ENCODE results near the gene CUEDC1.
"Not testable (repeated sequence)": the region's sequence is repeated elsewhere in the genome, so short reads cannot be mapped to it uniquely, and the experiment has no call there.

CUEDC1 gene

DNA sequence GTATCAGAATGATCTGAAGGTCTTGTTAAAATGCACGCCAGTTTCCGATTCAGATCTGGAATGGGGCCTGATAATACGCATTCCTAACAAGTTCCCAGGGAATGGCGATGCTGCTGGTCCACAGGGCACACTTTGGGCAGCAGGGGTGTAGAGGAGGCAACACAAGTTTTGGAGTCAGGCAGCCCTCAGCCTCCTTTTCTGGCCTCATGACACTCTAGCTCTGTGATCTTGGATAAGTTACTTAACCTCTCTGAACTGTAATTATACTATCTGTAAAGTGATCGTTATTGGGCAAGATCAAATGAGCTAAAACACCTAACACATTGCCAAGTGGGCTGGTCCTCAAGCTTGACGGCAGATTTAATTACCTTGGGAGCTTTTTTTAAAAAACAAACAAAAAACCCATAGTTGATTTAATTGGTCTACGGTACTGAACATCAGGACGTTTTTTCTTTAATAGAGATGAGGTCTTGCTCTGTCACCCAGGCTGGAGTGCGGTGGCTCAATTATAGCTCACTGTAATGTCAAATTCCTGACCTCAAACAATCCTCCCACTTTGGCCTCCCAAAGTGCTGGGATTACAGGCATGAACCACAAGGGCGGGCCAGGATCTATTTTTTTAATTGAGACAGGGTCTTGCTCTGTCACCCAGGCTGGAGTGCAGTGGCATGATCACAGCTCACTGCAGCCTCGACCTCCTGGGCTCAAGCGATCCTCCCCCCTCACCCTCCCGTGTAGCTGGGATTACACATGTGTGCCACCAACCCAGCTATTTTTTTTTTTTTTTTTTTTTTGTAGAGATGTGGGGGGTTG lies 95.4 kb downstream of the CUEDC1 start:
- no peak for DNase-seq (ENCODE audit: low read depth)

DNA sequence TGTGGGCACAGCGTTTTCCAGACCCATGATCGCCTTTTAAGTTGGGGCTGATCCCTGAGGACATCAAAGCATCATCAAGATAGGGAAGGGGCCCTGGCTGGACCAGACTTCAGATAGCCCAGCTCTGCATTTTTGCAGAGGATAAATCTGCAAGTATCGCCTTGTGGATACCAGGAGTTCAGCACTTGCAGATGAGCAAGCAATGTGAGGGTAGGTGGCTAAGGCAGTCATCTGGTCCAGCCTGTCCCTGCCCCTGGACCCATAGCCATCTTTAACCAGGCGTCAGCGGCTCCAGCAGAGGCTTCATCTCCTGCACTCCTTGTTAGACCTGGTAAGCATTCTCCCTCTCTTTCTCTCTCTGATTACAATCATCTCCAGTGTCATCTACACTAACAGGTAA lies 96.4 kb downstream of the CUEDC1 start:
- DNase-seq (ENCODE audit: low read depth) = no peak

DNA sequence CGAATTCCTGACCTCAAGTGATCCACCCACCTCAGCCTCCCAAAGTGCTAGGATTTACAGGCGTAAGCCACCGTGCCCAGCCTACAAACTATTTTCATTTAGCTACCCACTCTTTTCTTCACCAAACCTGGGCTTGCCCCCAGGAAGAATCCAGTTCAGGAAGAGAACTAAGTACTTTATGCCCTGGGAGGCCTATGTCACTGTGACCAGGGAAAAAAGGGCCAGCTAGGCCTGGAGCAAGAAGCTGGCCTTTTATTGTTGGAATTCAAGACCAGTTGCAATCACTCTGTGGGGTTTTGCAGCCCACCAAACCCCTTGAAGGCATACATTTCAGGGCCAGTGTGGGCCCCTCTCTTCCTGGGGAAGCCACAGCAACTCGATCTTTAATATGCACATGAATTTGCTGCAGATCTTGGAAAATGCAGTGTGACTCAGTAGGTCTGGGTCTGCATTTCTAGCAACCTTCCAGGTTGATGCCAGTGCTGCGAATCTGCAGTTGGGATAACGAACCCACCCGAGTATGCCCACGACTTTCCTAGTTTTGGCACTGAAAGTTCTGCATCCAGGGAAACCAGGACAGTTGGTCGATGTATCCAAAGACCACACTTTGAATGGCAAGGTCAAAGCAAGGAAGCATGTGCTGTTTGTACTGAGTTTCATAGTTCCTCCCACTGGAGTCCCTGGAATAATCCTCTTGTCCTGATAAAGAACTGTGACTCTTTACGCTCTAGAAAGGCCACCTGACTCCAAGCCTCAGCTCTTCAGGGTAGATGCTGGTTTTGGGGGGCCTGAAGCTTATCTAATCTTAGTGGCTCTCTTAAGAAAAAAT lies 98.2 kb downstream of the CUEDC1 start:
- no peak for DNase-seq (ENCODE audit: low read depth)

DNA sequence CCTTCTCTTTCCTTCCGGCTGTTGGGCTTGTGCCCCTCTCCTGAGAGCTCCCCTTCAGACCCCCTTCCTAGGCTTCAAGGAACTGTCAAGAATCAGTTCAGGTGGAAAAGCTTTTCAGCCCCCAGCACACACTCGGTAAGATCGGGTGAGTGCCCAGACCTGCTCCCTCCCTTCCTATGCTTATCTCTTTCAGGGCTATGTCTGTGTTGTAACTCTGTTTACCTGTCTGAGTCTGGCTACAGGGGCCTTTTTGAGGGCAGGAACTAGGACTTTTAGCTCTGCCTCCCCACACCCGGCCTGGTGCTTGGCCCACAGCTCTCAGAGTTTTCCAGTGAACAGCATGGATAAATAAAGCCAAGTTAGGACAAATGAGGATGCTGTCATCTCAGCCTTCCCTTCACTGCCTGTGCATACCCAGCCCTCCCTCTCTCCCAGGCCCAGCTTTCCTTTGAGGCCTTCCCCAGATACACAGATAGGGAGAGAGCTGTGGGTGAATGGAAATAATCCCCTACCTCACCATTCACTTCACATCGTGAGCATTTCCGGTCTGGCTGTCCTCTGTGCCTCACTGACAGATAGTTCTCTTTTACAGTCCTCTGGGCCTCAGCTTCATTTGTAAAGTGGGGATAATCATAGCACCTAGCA lies 99.7 kb downstream of the CUEDC1 start:
- no peak for DNase-seq (ENCODE audit: low read depth)

DNA sequence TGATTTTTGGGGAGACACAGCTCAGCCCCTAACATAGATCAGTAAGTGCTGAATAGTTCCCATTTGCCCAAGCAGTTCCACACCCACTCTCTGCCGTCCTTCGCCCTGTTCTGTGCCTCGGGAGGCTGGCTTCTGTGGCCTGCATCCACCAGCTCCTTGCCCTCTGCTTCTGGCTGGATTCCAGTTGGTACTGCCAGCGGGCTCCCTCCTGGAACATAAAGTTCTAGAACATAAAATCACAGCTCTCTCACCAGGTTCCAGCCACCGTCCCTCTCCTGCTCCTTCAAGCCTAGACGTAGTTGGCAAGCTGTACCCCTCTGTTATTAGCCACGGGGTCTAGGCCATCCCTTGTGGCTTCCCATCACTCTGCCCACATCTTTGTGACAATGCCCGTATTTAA lies 101.5 kb downstream of the CUEDC1 start:
- no peak for DNase-seq (ENCODE audit: low read depth)

DNA sequence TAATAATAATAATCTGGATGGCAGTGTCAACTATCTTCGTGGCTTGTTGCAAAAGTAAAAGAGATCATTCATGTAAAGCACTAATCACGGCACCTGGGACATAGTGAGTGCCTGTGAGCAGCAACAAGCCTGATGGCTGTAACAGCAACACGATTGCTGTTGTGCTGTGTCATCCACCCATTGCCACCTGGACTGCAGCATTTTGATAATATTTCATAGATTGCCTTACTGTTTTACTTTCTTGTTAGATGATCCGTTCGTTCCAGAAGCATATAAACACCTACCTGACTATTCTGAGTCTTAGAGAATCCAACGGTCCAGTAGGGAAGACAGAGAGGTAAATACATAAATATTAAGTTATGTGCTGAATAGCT lies 102.3 kb downstream of the CUEDC1 start:
- DNase-seq (ENCODE audit: low read depth) = no peak

DNA sequence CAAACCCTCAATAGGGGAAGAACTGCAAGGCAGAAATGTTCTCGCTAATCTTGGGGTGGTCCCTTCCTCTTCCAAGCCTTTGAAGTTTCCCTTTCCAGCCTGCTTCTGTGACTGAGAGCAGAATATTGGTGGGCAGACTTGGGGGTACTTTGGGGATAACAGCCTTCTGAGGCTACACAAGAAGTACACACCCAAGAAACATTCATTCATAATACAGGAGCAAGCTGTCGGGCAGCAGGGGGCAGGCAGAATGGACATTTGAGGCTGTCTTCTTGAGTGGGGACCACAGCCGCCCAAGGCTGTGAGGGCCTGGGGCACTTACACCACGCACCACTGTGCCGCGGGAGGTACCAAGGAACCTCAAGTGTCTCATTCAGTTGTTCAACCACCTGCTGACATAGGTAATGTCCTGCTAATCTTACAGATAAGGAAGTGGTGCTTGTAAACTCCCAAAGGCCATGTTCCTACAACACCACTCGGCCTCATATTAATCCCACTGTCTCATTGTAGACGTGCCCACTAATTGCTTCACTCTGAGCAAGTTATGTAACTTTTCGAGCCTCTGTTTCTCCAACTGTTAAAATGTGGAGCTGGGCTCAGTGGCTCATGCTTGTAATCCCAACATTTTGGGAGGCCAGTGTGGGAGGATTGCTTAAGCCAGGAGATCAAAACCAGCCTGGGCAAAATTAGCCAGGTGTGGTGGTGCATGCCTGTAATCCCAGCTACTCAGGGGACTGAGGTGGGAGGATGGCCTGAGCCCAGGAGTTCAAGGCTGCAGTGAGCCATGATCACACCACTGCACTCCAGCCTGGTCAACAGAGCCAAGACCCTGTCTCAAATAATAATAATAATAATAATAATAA lies 102.9 kb downstream of the CUEDC1 start:
- DNase-seq (ENCODE audit: low read depth) = no peak

DNA sequence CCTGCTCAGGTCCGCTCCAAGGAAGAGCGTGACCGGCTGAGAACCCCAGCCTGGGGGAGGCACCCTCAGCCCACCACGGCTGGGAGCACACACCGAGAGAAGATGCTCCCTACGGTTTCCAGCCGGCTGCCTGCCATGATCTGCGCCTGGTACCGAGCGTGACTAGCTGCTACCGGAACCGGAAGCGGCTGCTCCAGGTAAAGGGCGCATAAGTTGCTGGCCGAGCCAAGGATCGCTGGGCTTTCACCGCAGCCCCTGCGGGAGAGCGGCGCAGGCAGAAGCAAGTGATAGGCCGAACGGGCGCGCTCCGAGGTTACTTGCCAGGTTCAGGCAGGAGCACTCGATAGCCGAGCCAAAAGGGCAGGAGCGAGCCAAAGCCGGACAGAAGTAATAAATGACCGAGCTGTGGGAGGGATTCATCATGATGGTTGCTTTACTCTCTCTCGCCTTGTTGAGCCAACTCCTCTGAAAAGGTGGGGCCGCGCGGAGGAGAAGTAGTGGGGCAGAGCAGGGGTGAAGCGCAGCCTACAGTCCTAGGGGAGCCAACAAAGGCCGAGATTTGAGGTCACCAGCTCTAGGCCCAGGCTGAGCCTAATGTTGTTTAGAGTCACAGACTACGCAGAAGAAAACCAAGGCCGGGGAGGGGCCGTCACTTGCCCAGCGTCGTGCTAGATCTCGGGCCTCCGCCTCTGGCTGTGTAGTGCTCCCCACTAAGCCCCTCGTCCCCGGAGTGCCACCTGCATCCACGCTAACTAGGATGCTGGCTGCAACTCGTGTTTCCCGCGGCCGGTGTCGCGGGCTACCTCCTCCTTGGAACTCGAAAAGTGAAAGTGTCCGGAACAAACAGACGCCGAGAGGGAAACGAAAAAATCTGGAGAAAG lies 105.1 kb downstream of the CUEDC1 start, which contains the start of gene MRPS23:
MRPS23 (minus strand) TSS at position 171 of the 881 bp plus-strand sequence; CDS start at position 137, 34 bp downstream.
- peak; percentile 96 for DNase-seq (ENCODE audit: low read depth)

DNA sequence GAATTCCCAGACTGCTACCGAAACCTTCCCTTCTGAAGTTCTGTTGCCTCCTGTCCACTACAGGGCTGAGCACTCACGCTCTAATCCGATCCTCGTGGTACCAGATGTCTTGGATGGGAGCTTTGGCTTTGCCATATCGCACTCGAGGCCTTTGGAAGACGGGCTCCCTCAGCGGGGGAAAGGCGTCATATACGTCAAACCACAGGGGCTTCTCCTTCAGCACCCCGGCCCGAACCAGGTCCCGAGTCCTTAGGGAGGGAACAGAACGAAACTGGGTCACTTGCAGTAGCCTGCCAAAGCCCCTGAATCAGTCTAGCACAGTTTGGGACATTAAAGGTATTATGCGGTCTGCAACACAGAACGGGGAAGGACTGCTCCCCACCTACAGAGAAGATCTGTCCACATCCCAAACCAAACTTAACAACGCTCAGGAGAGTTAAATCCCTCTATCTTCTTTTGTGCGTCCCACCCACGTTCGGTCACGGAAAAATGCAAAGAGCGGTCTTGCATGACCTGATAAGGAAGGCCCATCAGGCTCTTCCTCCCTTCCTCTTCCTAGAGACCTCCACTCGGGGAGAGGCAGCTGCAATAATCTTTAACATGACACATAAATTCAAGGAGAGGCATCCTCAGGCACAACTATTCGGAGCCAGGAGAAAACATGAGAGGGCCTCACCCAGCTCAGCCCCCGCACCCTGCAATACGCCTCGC lies 105.9 kb downstream of the CUEDC1 start:
- DNase-seq (ENCODE audit: low read depth) = no peak

DNA sequence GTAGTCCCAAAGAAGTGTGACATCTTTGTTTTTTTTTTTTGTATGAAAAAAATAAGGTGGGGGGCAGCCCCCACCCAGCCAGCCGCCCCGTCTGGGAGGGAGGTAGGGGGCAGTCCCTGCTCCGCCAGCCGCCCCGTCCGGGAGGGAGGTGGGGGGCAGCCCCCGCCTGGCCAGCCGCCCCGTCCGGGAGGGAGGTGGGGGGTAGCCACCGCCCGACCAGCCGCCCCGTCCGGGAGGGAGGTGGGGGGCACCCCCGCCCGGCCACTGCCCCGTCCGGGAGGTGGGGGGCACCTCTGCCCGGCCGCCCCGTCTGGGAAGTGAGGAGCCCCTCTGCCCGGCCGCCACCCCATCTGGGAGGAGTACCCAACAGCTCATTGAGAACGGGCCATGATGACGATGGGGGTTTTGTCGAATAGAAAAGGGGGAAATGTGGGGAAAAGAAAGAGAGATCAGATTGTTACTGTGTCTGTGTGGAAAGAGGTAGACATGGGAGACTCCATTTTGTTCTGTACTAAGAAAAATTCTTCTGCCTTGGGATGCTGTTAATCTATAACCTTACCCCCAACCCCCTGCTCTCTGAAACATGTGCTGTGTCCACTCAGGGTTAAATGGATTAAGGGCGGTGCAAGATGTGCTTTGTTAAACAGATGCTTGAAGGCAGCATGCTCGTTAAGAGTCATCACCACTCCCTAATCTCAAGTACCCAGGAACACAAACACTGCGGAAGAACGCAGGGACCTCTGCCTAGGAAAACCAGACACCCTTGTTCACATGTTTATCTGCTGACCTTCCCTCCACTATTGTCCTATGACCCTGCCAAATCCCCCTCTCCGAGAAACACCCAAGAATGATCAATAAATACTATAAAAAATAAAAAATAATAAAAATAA lies 108.9 kb downstream of the CUEDC1 start:
- DNase-seq (ENCODE audit: low read depth) = not testable (repeated sequence)

DNA sequence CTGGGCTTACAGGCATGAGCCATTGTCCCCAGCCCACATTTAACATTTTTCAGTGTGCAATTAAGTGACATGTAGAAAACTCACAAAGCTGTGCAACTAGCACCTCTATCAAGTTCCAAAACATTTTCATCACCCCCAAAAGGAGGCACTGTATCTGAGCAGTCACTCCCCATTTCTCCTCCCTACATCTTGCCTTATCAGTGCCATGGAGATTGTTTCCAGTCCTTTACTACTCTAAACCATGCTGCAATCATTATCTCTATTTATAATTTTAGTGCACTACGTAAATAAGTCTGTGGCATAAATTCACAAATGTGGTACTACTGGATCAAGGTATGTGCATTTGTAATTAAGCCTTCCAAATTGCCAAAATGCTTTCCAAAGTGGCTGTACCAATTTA lies 112.9 kb downstream of the CUEDC1 start:
- no peak for DNase-seq (ENCODE audit: low read depth)

DNA sequence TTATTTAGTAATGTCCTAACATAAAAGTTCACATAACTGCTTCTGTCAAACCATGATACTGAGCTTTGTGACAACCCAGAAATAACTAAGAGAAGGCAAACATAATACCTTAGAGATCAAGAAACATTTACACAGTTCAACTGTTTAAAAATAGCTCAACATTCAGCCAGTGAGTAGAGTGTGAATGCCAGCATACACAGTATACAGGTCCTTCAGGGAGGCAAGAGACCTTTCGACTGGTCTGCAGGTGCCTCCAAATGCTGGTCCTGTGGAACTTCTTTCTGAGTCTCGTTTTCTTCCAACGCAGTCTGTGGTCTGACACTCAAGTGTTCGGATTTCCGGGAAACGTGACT lies 115.7 kb downstream of the CUEDC1 start:
- no peak for DNase-seq (ENCODE audit: low read depth)

DNA sequence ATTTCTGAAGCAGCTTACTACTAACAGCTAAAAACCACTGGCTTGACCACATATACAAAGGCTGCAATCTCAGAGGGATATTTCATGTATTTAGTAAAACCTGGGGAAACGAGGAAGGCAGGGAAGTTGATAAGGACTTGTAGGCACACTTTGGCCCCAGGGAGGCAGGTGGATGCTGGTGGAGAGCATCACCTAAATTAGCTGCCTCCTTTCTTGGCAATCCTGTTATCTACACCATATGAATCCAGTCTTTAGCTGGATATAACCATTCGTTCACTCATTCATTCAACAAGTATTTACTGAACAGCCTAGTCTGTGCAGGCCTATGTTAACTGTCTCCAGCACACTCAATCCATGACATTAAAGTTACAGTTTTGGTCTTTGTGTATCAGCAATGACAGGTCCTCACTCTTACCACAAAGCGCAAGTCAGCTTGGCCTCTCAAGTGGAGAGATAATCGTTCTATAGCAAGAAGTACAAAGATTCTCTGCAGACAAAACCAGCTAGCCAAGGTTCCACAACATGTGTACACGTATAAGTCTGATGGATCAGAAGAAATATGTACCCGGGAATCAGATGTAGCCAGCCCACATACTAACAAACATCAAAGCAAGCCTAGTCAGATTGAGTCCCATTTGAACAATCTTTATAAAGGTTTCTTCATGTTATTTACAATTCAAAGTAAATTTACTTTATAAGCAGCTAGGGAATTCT lies 116.2 kb downstream of the CUEDC1 start:
- DNase-seq (ENCODE audit: low read depth) = no peak

DNA sequence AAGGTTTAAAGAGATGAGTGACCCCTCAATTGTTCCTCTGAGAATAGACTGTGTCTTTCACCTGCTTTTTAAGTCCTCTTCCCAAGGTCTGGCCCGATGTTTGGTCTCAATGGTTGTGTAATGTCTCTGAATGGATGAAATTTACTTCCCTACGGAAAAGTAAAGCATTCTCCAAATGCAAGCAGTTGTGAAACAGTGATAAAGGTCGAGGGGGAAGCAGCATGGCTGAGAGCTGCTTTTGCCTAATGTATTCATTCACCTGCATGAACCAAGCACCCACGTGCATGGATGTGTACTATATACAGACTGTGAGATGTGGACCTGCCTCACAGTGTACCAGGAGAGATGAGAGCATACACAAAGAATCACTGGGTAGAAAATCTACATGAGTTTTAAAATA lies 116.8 kb downstream of the CUEDC1 start:
- DNase-seq (ENCODE audit: low read depth) = no peak

DNA sequence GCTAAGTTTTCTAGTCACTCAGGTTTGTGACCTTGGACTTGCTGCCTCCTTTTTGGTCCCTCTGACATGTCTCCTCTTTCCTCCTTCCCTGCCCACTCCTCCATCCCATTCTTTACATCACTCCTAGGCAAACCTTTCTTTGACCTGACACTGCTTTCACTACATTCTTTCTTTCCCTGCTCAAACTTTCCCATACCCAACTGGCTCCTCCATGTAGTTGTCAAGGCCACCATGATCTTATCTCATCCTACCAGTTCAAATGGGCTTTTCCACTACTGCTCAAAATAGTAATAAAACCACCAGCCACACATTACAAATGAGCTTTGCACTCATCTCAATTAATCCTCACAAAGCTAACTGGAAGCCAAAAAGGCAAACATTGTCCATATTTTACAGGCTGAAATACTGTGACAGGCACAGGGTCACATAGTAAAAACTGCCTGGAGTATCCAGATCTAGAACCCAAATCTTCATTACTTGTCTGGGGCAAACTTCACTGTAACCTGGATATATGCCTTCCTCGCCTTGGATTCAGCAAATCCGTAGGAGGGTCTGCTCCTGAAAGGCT lies 119.8 kb downstream of the CUEDC1 start:
- DNase-seq (ENCODE audit: low read depth) = no peak

DNA sequence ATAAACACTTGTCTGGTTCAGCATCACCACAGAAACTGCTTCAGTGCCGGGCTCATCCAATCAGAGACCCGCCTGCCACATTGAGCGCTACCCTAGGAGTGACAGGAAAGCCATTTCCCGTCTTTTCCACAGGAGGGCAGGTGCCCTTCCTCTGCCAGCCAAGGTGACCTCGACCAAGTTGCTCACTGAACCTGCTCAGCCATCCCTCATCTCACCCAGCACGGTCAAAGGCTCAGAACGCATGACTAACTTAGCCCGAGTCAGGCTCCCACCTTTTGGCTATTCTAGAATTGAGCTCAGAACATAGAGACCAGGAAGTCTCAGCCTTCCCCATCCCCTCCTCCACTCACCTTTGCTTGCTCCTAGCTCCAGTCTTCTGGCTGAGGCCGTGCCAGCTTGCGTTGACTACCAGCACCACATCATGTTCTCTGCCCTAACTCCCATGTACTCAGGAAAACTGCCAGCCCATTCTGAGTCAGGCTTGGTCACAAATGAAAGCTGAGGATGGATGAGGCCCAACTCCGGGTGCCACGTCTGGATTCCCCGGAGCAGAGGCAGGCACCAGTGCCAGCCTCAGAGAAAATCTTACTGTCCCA lies 121.0 kb downstream of the CUEDC1 start:
- no peak for DNase-seq (ENCODE audit: low read depth)

DNA sequence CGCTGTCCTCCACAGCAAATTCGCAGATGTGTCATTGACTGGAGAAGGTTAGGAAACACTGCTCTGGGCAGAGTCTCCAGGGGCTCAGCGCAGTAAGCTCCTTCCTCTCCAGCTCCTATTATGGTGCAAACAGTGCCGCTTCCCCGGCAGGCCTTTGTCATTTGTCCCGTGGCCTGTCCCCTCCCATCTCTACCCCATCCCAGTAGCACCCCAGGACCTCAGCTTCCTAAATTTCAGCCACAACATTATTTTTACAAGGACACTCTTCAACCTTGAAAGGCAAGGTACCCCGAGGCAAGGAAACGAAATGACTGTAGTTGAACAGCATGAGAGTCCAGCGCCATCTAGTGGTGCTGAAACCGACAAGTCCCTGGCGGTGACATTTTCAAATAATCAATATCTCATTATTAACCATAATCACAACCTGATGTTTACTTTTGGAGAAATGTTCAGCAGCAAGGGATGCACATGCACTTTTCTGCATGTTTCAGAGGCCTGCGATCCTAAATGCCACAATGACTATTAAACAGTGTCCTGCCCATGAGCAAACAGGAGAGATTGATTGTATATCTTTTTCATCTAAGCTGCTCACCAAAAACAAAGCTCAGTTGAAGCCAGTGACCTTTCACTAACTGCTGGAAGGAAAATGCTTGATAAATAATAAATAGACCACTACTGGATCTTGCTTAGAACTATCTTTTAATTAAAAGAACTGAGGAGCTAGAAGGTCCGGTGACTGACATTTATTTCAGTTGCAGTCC lies 121.9 kb downstream of the CUEDC1 start:
- DNase-seq (ENCODE audit: low read depth) = peak; percentile 56

All from T follicular helper cell (primary cell).